GM12878 (cell line): ENCODE data around the gene DOCK7. TPM values are rescaled to one million over a fixed set of nuclear protein-coding genes. Genes with fewer than 3 reads are reported as not detected.
"Not testable (repeated sequence)": the region's sequence is repeated elsewhere in the genome, so short reads cannot be mapped to it uniquely, and the experiment has no call there.

ENCODE experiments used
- ATAC-seq: fragments of 200-7000 bp; cut with Tn5 transposase; 3 replicates; pipeline ENCODE4 v1.9.1; 2020; ENCODE audit warnings: mild to moderate bottlenecking, moderate library complexity
- BruUV-seq: library from RNA; stranded (reverse); fragments of 400-500 nt; replicated peaks from 2 replicates; lab custom pipeline; 2021; lab: Mats Ljungman, UMichigan
- CTCF ChIA-PET: fragments of 300-600 bp; sonication (Branson Sonifier 250); formaldehyde crosslinking; extraction: SDS; loops from one replicate; lab custom pipeline; 2021; ENCODE audit warnings: inconsistent platforms; lab: Yijun Ruan, JAX
- POLR2A ChIA-PET: fragments of 350-600 bp; formaldehyde crosslinking; extraction: SDS; loops from one replicate; lab custom pipeline; 2021; ENCODE audit warnings: inconsistent platforms; lab: Charles Lee
- RAD21 ChIA-PET: fragments of 300-600 bp; sonication (Branson Sonifier 250); formaldehyde crosslinking; loops from one replicate; lab custom pipeline; 2023; ENCODE audit warnings: antibody characterized with exemption; ENCODE audit not compliant: unreplicated experiment; lab: Charles Lee
- SMC1A ChIA-PET: fragments of 300-600 bp; sonication (Branson Sonifier 250); formaldehyde crosslinking; loops from one replicate; lab custom pipeline; 2023; ENCODE audit not compliant: unreplicated experiment, uncharacterized antibody; lab: Charles Lee
- DNase-seq: peaks from one replicate; pipeline ENCODE4 v3.0.0-alpha.2; 2011; ENCODE audit warnings: low read depth, low spot score
- FAIRE-seq: peaks from 3 replicates; lab custom pipeline; 2011; peaks lifted over from hg19 to GRCh38; lab: Jason Lieb, UNC
- H2AFZ ChIP-seq: 2 replicates; pipeline ENCODE4 v1.6.0; 2011; ENCODE audit warnings: low read depth, low read length, control low read depth; ENCODE audit not compliant: control insufficient read depth
- H3K27ac ChIP-seq: 2 replicates; pipeline ENCODE4 v1.5.1; 2011; ENCODE audit warnings: control low read depth; ENCODE audit not compliant: control insufficient read depth, insufficient read depth
- H3K27me3 ChIP-seq, 2 experiments: replicated peaks in 1 of 2; 2 replicates each; pipeline versions ENCODE4 v1.6.0 to v1.6.1; 2011; ENCODE audit warnings: low read length in 1 of 2; ENCODE audit not compliant: control insufficient read depth in 2 of 2, insufficient read depth in 2 of 2
- H3K36me3 ChIP-seq, 2 experiments: 2 replicates each; pipeline ENCODE4 v1.5.1; 2011; ENCODE audit warnings: low read length in 1 of 2; ENCODE audit not compliant: control insufficient read depth in 2 of 2, insufficient read depth in 2 of 2
- H3K4me1 ChIP-seq: 2 replicates; pipeline ENCODE4 v1.6.1; 2011; ENCODE audit warnings: mild to moderate bottlenecking, low read length, moderate library complexity, mixed read lengths; ENCODE audit not compliant: control insufficient read depth, insufficient read depth
- H3K4me2 ChIP-seq: 2 replicates; pipeline ENCODE4 v1.6.0; 2011; ENCODE audit warnings: control low read depth; ENCODE audit not compliant: control insufficient read depth, insufficient read depth
- H3K4me3 ChIP-seq: fragments of 200-600 bp; sonication (generic); 2 replicates; pipeline ENCODE4 v1.5.1; 2016
- H3K79me2 ChIP-seq: 2 replicates; pipeline ENCODE4 v1.6.0; 2011; ENCODE audit warnings: low read length; ENCODE audit not compliant: control insufficient read depth, insufficient read depth
- H3K9ac ChIP-seq: 2 replicates; pipeline ENCODE4 v1.8.0; 2011; ENCODE audit warnings: low read length, control low read depth, mixed read lengths; ENCODE audit not compliant: control insufficient read depth, insufficient read depth
- H3K9me3 ChIP-seq: replicated peaks from 3 replicates; pipeline ENCODE4 v1.5.1; 2011; ENCODE audit warnings: mild to moderate bottlenecking, low read length; ENCODE audit not compliant: control insufficient read depth, insufficient read depth
- H4K20me1 ChIP-seq: 2 replicates; pipeline ENCODE4 v1.6.0; 2011; ENCODE audit not compliant: control insufficient read depth, insufficient read depth
- ELK1 ChIP-seq: IDR thresholded peaks from 2 replicates; pipeline ENCODE4 v1.6.1; 2012; ENCODE audit warnings: low read depth, low read length, improper control_type of control experiment
- MLLT1 ChIP-seq: fragments of 450-650 bp; IDR thresholded peaks from 2 replicates; pipeline ENCODE4 v1.6.1; 2016; ENCODE audit warnings: mild to moderate bottlenecking
- WGBS: methylation state at CpG from one replicate; pipeline ENCODE4 v1.1.6; 2016; ENCODE audit warnings: low lambda C conversion rate; ENCODE audit not compliant: insufficient replicate concordance, insufficient coverage; ENCODE audit errors: missing lambda C conversion rate; 5-methylcytosine and 5-hydroxymethylcytosine counted together
- in situ Hi-C: fragments of 300-500 bp; cut with MboI; formaldehyde crosslinking; loops from 9 replicates; pipeline ENCODE4 v1.14.3; 2018; ENCODE audit warnings: mixed read lengths
- intact Hi-C: fragments of 100-400 bp; cut with micrococcal nuclease; formaldehyde crosslinking; loops from one replicate; pipeline ENCODE4 v1.14.2; 2022; ENCODE audit not compliant: unreplicated experiment
- polyA plus RNA-seq, 11 experiments: library from polyadenylated mRNA; depleted of rRNA in 4 of 11; unstranded in 6 of 11; stranded (reverse) in 5 of 11; fragments of >200 nt; fragmentation: Nextera tagmentation in 4 of 11; fragmentation: Illumina TruSeq in 1 of 11; extraction: Ambion mirVana in 4 of 11; extraction: Trizol in 1 of 11; gene quantifications; 1 replicate in 1 of 11; 2 replicates in 10 of 11; pipeline versions ENCODE4 v1.2.1 to v1.2.3, GENCODE V29; 2011 to 2016; ENCODE audit warnings: inconsistent platforms in 2 of 11, missing spikeins in 2 of 11, low read depth in 1 of 11
- total RNA-seq, 4 experiments: library from RNA; depleted of rRNA in 3 of 4; stranded (reverse); fragments of >200 nt in 3 of 4; fragmentation: Illumina TruSeq in 1 of 4; extraction: Trizol in 1 of 4; gene quantifications; 2 replicates each; pipeline versions ENCODE4 v1.2.1 to v1.2.3, GENCODE V29; 2013 to 2021

DOCK7 gene
- total and polyA plus RNA-seq, 10 of the 15 experiments (the other 5 are each of a cell fraction or from before 2014, with no cell fraction given), result 4.8 to 34.6 (median 26.9) TPM

- intact Hi-C loops, result no loop called here
- ChIA-PET RAD21 (no interaction called here), SMC1A (interaction anchor here (1.1 to 3.2 kb wide), 4 partner anchors 8 to 218 kb away, joined by 3 to 21 read pairs (median 9); no protein-coding TSS in a partner anchor), POLR2A (no interaction called here), CTCF (interaction anchor here (1.7 to 3.2 kb wide), 2 partner anchors 19 to 218 kb away, joined by 5 to 18 read pairs; no protein-coding TSS in a partner anchor)
- 35% methylated on average over 7 of the region's 7 CpGs for WGBS
- Histone ChIP-seq H3K79me2 (no peaks in the 10 kb centered on the region), H4K20me1 (no peaks in the 10 kb centered on the region), H3K27ac (no peak overlapping the region), H3K36me3 (no peaks in the 10 kb centered on the region; a peak in 1 of 4 replicates), H2AFZ (no peak overlapping the region), H3K4me2 (no peak overlapping the region), H3K4me3 (no peak overlapping the region), H3K9ac (no peak overlapping the region), H3K9me3 (no peaks in the 10 kb centered on the region), H3K27me3 (no peaks in the 10 kb centered on the region), H3K4me1 (no peaks in the 10 kb centered on the region)
- DNase-seq, result no peak
- no peak for TF ChIP-seq MLLT1
- TF ChIP-seq ELK1, result no peak
- in situ Hi-C loops, result no loop called here
- no TSS peak for BruUV-seq
- ATAC-seq, result no peak
- no peak for FAIRE-seq
Observed at GRCh38 chr1:62528015-62528414, 160.2 kb downstream of the DOCK7 start.

- CTCF ChIA-PET, H3K9ac ChIP-seq, POLR2A ChIA-PET, H4K20me1 ChIP-seq, in situ Hi-C loops, H3K27me3 ChIP-seq, H3K4me1 ChIP-seq, FAIRE-seq, BruUV-seq, H2AFZ ChIP-seq, H3K36me3 ChIP-seq, H3K4me2 ChIP-seq, ATAC-seq, H3K9me3 ChIP-seq, H3K4me3 ChIP-seq, RAD21 ChIA-PET, H3K79me2 ChIP-seq, H3K27ac ChIP-seq, intact Hi-C loops, DNase-seq: not testable (repeated sequence)
- SMC1A ChIA-PET, result interaction anchor here (0.9 kb wide), 1 partner anchor 219 kb away, joined by 3 read pairs; no protein-coding TSS in a partner anchor
- 80% methylated on average over 5 of the region's 6 CpGs for WGBS
Observed at GRCh38 chr1:62527346-62527745, 160.8 kb downstream of the DOCK7 start.
